ENCODE results near the gene METTL21C.

METTL21C gene

DNA sequence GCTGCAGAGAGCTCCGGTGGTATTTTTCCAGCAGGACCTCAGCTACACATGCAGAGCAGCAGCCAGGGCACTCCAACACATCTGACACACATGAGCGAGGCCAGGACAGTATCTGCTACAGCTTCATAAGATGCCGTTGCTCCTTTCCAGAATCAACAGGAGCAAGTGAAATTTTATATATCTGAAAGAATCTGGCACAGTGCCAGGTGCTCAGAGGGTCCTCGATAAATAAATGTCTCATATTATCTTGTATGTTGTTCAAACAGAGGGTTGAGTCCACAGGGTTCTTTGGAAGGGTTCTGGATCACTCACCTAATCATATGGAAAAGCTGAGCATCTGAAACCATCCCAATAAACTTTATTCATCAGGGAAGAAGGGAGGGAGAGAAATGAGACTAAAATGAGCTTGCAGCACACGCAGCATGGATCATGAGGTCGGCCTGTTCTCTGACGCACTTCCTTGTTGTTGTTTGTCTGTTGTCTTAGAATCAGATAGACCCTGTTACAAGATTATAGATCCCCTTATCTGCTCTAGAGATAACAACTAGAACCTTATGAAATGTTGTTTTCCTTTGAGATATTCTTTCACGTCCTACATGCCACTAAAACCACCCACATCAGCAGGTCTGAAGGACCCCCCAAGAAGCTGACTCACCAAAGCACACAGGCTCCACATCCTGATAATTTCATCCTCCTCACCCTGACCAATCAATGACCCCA lies 3.2 kb upstream of the METTL21C start:
- DNase-seq = no peak

DNA sequence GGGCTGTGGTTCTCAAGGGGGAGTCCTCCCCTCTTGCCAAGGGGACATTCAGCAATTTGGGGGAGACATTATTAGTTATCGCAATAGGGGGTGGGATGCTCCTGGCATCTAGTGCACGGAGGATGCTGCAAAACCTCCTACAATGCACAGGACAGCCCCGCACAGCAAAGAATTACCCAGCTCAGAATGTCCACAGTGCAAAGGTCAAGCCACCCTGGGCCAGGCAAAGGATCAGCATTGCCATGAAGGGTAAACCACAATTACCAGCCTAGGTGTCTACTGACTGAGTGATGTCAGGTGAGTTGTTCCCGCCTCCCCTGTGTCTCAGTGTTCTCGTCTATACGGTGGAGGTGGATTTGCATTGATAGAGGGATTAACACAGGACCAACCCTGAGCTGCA lies 2.4 kb upstream of the METTL21C start:
- DNase-seq = no peak

DNA sequence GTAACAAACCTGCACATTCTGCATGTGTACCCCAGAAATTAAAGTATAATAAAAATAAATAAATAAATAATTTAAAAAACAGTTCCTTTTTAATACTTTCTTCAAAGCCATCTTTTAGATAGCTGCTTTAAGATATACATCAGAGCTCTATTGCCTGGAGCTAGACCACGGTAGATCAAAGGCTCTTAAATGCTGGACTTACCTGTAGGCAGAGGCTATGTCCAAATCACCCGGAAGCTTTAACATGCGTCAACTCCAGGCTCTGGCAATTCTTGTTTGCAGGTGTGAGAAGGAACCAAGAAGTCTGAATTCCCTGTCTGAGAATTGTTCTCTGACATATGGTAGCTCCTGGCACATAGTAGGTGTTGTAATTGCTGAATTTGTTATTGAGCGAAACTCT lies 1.6 kb upstream of the METTL21C start:
- no peak for DNase-seq

DNA sequence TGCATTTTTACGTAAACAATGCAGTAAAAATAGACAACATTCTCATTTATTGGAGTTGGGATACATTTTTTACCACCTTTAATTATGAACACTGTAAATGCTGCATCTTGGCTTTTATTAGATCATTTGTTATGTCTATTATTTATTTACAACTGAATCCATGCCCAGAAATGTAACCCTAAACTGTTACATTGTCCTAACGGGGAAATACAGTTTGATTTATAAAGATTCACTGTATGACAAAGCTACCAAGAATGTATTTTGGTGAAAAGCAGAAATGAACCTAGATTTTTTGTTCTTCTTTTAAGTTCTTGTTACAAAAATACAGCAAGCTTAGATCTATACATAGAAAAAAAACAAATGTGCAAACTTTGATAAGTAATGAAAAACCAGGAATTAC lies 1.1 kb downstream of the METTL21C start:
- DNase-seq = peak; percentile 9

DNA sequence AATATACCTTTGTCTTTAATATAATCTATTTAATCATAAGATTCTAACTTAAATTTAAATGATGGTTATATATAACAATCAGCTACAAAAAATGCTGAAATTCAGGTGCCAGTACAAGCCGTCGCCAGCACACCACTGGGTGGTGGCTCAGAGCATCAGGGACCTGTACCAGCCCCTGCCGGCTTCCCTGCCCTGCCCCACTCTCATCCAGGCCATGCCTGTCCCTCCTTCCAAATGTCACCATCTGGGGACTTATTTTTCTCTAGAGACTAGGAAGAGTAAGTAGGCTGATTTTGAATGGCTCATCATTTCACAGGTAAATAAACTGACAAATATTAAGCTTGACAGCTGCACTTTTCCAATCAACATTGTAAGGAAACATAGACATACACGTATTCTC lies 1.6 kb downstream of the METTL21C start:
- DNase-seq = no peak

DNA sequence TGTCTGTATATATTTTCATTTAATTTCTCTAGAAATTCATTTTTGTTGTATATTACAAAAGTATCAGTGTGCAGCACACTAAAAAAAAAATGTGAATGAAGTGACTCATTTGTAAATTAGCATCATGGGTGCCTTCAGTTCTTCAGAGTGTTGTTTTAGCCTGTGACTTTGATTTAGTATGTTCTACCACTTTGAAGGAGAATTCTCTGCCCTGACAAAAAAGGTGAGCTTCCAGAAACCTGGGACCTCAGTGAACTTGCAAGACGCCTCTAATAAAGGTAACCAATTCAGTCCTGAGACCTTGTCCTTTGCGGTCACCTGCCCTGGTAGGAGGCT lies 2.4 kb downstream of the METTL21C start:
- no peak for DNase-seq

DNA sequence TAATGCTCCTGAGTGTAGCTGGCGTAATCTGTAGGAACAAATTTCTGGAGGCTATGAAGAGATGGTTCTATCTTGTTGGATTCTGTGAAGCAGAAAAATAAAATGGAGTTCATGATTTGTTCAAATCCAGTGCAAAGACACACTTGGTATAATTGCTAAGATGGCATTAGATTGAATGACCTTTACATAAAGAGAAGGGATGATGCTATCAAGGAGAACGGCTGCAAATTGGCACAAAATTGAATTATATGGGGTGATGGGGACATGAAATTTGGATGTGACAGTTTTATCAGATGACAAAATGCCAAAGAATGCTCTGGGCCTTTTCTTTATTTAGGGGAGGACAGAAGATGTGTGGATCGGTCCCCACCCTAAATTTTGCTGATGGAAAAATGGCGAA lies 4.0 kb downstream of the METTL21C start:
- DNase-seq = no peak

DNA sequence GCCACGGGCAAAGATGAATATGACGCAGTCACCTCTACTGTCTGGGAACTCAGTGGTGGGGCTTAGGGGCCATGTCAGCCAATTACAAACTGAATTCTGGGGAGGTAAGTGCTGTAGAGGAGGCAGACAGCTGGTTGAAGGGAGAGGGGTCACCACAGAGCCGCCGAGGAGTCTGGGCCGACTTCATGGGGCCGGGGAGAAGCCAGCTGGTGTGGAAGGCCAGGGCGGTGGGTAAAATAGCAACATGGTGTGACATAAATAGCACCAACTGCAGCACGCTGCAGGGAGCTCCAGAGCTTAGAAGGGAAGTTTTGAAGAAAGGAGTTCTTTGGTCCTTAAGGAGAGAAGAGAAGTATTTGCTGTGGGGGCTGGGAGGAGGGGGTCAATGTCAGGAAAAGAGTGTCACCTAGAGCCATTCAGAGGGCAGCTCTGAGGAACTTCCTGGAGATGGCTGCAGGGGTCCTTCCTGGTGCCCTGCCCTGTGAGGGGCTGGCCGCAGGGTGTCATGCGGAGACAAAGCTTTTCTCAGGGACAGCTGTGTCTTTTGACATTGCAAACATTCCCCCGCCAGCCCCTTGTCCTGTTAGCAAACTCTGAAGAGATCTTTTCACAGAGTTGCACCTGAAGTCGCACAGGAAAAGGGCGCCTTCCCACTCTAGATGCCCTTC lies 6.4 kb downstream of the METTL21C start:
- DNase-seq = no peak

DNA sequence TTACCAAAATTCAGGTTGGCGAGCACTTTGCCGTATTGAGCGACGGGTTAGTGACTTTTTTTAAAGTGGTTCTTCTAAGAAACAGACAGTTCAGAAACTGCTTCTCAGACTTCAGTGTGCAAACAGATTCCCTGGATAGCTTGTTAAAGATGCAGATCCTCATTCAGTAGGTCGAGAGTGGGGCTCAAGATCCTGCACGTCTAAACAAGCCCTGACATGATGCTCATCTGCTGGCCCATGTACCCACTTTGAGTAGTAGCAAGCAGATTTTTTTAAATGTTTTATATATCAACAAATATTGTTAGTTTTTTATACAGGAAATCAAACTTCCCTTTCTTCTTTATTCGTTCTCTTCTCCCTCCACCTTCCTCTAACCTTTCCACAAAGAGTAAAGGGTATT lies 7.3 kb downstream of the METTL21C start:
- DNase-seq = no peak

DNA sequence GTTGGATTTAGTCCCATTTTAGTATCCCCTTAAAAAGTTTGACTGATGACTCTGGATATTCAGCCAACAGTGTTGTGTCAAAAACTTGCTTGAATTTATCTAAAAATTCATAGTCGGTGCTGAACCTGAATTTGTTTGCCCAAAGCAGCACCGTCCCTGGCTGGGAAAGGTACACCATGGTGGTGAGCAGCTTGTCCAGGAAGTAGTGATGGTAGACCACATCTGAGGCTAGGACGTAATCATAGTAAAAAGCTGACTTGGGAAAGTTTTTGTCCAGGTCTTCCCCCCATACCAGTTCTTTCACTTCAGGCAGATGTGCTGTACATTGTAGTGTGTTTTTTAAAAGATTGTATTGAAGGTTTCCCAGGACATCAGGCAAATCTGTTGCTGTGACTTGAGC lies 8.8 kb downstream of the METTL21C start:
- no peak for DNase-seq

DNA sequence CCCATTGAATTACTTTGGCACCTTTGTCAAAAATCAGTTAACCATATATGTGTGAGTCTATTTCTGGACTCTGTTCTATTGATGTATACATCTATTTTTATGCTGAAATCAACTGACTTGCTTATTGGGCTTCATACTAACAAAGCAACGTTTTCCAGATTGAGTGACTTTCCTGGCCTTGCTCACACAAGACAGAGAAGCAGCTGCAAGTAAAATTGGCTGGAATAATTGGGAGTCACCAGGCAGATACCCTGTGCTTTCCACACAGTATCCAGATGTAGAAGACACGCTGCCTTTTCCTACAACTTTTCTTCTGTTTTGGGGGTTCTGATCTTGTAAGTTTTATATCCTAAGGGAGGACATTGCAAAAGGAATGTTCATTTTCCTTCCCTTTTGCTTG lies 11.2 kb downstream of the METTL21C start:
- no peak for DNase-seq

DNA sequence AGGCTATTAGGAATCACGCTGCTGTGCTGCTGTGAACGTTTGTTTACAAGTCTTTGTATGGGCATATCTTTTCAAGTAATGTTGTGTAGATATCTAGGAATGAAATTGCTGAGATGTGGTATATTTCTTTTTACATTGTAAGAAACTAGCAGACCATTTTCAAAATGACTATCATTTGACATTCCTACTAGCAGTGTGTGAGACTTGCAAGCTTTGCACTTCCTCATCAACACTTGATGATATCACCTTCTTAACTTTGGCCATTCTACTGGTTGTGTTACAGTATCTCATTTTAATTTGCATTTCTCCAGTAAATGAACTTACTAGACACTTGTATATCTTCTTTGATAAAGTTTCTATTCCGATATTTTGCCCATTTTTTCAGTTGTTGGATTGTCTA lies 12.1 kb downstream of the METTL21C start:
- DNase-seq = no peak

DNA sequence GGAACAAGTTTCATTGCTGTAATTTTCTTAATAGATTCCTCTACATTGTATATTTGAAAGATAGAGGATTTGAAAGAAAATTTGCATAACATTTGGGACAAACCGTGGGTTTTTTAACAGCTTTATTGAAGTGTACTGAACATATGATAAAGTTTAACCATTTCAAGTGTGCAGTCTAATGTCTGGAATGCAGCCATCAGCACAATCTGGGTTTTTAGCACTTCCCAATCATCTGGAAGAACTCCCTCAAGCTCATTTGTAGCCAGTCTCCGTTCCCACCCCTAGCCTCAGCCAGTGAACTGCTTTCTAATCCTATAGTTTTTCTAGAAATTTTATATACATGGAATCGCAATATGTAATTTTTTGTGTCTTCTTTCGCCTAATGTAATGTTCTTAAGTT lies 12.6 kb downstream of the METTL21C start:
- no peak for DNase-seq

DNA sequence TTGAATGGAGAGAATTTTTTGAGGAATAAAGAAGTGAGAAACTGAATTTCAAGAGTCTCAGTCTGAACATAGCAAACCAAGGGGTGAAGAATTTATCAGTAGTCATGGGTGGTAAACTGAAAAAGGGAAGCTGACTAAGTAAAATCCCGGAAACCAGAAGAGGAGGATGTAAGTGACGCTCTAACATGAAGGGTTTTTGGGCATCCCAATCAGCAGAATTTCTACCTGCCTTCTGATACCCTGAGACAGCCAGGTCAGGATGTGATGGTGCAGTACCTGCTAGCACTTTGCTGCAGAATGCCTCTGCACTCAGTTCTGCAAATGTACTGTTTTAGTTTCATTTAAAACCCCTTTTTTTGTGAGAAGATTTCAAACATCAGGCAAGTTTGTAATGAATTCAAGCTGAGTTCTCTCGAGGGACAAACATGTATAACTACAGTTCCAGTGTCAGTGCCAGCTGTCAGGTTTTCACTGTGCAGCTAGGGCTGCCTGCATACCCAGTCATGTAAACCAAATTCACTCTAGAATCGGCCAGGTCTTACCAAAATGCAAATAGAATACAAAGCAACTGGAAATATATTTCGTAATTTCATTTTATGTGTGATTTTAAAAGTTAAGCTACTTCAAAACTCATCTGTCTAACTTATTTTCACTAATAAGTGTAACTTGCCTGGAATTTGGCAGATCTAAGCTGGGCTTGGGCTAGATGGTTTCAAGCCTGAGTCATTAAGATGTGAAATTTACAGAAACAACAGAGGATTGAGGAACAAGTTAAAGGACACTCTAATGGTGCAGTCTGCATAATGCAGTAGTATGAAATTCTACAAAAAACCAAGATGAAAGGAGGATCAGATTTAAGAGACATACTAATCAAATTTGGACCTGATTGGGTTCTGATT lies 13.8 kb downstream of the METTL21C start:
- peak; percentile 52 for DNase-seq

DNA sequence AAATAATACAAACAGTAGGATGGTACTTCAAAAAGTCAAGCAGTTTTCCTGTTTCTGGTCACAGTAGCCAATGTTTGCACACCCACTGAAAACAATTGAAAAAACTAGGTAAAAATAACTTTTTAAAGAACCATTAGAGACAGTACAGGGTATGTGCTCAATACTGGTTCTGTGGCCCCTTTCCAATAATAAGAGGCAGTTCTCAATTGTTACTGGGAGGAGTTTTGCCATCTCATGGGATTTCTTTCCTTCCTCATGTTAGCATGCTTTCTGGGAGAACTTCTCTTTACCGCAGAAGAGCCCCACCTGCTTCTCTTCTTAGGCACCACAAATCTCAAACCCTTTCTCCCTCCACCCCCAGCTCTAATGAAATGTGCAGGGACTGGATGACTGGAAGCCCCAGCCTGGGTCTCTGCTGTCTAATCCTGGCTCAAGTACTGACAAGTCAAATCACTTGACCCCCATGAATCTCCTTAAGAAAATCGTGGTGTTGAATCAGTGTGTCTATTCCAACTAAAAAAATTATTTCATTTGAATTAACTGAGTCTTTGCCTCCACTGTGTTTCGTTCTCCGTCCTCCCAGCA lies 14.6 kb downstream of the METTL21C start:
- no peak for DNase-seq

DNA sequence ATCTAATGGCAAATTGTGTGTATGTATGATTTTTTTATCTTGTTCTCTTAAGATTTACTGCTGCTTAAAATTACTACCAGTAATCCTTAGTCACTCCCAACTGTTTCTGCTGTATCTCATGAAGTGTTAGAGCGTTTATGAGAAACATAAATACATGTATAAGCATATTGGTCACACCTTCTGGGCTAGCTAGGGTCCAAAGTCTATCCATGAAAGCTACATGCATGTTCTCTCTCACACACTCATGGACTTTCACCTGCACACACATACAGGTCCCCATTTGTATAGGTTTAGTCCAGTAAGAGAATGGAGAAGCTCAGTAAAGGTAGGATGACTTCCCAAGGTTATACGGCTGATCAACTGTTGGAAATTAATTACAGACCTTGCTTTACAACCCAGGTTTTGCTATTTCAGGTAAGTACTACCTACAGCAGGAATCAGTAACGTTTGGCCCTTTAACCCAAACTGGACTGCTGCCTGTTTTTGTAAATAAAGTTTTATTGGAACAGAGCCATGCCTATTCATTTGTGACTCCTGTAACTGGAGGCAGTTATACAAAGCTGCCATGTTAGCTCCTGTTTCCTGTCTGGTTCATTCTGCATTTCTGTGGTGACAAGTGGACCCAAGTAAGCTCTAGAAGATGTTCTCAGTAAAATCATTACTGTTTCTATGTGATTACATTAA lies 15.3 kb downstream of the METTL21C start:
- DNase-seq = no peak

DNA sequence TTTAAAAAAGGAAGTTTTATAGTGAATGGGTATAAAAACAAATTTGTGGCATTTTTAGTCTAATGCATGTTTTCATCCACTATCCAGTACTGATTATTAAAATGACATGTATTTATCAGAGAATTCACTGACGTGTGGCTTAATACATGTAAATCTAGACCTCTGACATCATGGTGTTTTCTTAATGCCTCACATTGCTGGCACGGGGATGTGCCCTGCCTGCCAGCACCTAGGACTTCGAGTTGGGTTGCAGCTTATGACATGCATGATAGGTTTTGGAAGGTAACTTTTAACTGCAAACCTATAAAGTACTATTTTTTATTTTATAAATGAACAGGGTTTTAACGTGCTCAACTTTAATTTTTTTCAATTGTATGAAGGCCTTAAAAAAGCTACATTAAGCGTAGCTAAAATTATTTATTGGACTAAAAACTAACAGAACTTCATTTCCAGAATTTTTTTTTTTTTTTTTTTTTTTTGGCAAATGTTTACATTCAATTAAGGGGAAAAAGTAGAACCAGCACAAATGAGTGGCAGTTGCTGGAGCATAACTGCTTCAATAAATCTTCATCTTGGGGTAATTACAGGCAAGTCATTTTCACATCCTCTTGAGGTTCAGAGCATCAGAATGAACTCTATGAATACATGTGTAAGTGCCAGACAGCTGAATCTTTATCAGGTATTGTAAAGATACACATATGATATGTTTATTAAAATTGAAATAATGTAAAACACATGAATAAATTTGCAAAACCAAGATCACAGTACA lies 16.3 kb downstream of the METTL21C start:
- no peak for DNase-seq

DNA sequence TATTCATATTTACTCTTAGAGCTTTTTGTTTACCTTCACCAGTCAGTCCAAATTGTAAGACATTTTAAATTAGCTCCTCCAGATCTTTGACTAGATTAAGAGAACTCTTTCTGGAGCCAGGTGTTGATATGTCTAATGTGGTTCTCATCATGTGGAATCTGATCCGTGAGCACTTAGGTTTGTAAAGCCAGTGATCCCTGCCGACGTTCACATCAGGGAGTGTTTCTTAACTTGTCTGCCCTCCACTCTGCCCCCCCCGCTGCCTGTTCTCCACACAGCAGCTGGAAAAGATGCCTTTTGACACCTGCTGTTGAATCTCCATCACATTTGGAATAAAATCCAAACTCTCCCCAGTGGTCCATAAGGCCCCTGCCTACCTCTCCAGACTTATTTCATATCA lies 17.7 kb downstream of the METTL21C start:
- DNase-seq = no peak

DNA sequence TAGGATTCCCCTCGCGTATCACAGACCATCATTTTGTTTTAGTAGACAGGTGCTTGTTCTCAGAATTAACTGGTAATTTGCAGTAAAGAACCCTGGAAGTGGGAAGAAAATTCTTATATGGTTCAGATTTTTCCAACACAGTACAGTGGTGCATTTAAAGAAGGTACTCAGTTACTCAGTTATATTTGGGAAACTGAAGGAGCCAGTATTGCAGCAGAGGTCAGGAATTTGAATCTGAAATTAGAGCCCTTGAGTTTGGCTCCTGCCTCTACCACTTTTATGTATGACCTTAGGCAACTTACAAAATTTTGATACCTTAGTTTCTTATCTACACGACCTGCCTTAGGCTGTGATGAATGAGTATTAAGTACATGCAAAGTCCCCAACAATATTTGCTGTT lies 19.7 kb downstream of the METTL21C start:
- no peak for DNase-seq

DNA sequence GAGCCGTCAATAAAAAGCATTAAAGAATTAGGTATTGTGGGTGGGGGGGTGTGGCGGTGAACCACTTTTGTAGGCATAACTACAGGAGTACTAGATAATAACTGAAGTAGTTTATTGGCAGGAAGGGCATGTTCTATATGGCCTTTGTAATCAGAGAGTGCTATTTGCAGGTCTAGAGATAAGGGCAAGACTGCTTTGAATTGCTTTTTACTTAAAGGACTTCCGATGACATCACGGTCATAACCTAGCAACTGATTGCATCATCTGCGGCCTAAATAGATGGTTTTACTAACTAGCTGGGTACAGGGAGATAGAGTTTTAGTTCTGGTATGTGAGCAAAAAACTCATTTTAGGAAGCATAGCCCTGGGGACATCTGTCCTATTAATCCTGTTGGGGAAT lies 24.7 kb downstream of the METTL21C start:
- DNase-seq = no peak

DNA sequence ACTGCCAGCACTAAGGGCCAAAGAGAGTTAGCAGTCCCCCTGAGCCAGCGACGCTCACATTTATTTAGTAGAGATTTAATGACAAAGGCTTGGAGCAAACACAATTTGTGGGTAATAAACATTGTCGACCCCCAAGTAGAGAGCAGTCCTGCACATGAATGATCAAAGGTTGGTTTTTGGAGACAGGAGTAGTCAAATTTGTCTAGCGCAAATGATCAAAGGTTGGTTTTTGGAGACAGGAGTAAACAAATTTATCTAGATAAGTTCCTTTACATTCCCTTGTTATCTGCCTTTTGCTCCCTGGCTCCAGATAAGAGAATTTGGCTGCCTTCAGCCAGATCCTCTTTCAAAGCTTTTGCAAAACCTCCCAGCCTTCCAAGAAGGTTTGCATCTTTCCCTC lies 26.9 kb downstream of the METTL21C start:
- no peak for DNase-seq

DNA sequence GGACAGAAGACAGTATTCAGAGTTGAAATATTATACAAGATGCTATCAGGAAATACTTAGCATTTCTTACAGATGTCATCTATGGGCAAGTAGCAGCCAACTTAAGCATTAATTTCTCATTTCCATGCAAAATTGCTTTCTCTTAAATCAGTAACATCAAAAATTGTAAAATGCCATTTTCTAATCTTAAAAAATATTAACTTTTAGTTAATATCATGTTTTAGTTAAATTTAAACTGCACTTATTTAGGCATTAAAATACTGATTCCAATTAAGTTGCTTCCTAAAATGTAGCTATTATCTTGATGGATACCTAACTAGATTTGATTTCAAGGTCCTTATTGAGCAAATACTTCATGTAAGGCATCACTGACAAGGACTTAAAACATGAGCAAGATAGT lies 27.8 kb downstream of the METTL21C start:
- no peak for DNase-seq

Measured in fibroblast of skin of scalp (primary cell).